ENCODE results near the gene EYS. TPM values are rescaled to one million over a fixed set of nuclear protein-coding genes. Genes with fewer than 3 reads are reported as not detected.

Gene EYS
- total RNA-seq, 1 experiment from 2014 or later = not detected

DNA sequence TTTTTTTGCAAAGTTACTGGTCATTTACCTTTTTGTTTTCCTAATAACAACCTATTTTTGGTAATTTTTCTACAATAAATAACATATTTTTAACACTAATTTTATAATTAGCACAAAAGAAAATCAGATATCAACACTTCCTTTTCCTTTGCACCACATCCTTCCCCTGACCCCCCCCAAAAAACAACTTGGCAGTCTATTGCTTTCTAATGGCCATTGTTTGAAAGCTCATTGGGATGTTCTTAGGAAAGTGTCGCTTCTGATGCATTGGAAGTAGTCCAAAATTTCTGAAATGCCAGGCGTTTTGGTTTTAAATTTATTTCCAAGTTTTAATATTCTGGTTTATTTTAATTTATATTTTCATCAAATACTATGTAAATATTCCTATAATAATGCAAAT lies 407.8 kb downstream of the EYS start:
- H3K79me2 ChIP-seq (ENCODE audit: insufficient read depth, low read length) = no peaks in the 10 kb centered on the region
- Mint-ChIP-seq H3K27me3 (ENCODE audit: low read depth) (no peaks in the 10 kb centered on the region), H3K9me3 (no peaks in the 10 kb centered on the region), H3K36me3 (ENCODE audit: insufficient read depth in 1 of 3, low read depth in 3 of 3) (no peaks in the 10 kb centered on the region; a peak in 1 of 7 replicates), H3K27ac (no peak overlapping the region), H3K4me3 (no peak overlapping the region), H3K4me1 (no peaks in the 10 kb centered on the region)
- H2AK5ac ChIP-seq (ENCODE audit: insufficient read length, low read length) = no peak overlapping the region
- H4K91ac ChIP-seq (ENCODE audit: insufficient read length, low read depth, low read length) = no peak overlapping the region
- no peak overlapping the region for H2AFZ ChIP-seq (ENCODE audit: low read length)
- no peaks in the 10 kb centered on the region for H3K27me3 ChIP-seq (ENCODE audit: insufficient read depth, low read length)
- H2BK20ac ChIP-seq (ENCODE audit: low read depth, low read length, poor library complexity, severe bottlenecking) = no peak overlapping the region
- H4K20me1 ChIP-seq (ENCODE audit: control insufficient read depth, insufficient read depth, insufficient read length) = no peaks in the 10 kb centered on the region
- H4K5ac ChIP-seq (ENCODE audit: insufficient read length, low read depth, low read length) = no peak overlapping the region
- no peak overlapping the region for H2BK120ac ChIP-seq (ENCODE audit: low read depth, low read length, poor library complexity, severe bottlenecking)
- H3K9ac ChIP-seq (ENCODE audit: extremely low read depth, insufficient read length, low read length) = no peak overlapping the region
- DNase-seq = no peak
- no peak overlapping the region for H3K23ac ChIP-seq (ENCODE audit: insufficient read length, low read depth, low read length)
- no peaks in the 10 kb centered on the region for H3K23me2 ChIP-seq (ENCODE audit: insufficient read length, low read depth, low read length, poor library complexity, severe bottlenecking)
- no peak overlapping the region for H4K8ac ChIP-seq (replicated peaks; ENCODE audit: insufficient read length, low read depth, low read length)
- no peak overlapping the region for H3K4ac ChIP-seq (ENCODE audit: low read depth, low read length)
- no peaks in the 10 kb centered on the region for H3K4me1 ChIP-seq (ENCODE audit: insufficient read depth, low read length)
- no peak overlapping the region for H3K18ac ChIP-seq (ENCODE audit: insufficient read length, low read depth, low read length)
- TF ChIP-seq, protein P1, sequence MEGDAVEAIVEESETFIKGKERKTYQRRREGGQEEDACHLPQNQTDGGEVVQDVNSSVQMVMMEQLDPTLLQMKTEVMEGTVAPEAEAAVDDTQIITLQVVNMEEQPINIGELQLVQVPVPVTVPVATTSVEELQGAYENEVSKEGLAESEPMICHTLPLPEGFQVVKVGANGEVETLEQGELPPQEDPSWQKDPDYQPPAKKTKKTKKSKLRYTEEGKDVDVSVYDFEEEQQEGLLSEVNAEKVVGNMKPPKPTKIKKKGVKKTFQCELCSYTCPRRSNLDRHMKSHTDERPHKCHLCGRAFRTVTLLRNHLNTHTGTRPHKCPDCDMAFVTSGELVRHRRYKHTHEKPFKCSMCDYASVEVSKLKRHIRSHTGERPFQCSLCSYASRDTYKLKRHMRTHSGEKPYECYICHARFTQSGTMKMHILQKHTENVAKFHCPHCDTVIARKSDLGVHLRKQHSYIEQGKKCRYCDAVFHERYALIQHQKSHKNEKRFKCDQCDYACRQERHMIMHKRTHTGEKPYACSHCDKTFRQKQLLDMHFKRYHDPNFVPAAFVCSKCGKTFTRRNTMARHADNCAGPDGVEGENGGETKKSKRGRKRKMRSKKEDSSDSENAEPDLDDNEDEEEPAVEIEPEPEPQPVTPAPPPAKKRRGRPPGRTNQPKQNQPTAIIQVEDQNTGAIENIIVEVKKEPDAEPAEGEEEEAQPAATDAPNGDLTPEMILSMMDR (conservative IDR thresholded peaks at IDR 0.05) = no peak
- no peak overlapping the region for H3K27ac ChIP-seq (ENCODE audit: insufficient read length, low read depth, low read length)
- no CpG with 5 or more reads among the region's 2 CpGs for WGBS (ENCODE audit: extremely low coverage, insufficient read length, low lambda C conversion rate)
- no peak overlapping the region for H3K14ac ChIP-seq (ENCODE audit: insufficient read depth, low read length)
- H2BK12ac ChIP-seq (ENCODE audit: insufficient read length, low read depth, low read length) = no peak overlapping the region
- no peaks in the 10 kb centered on the region for H3K79me1 ChIP-seq (ENCODE audit: insufficient read depth, low read depth, low read length, poor library complexity, severe bottlenecking)
- H2BK15ac ChIP-seq (ENCODE audit: low read depth, low read length) = no peak overlapping the region
- no peak overlapping the region for H3T11ph ChIP-seq (ENCODE audit: low read length)
- no peak overlapping the region for H2BK5ac ChIP-seq (ENCODE audit: insufficient read length, low read length)
- no peaks in the 10 kb centered on the region for H3K9me3 ChIP-seq (ENCODE audit: control insufficient read depth, low read depth, low read length)
- H3K56ac ChIP-seq (ENCODE audit: insufficient read length, low read depth, low read length) = no peak overlapping the region
- no peak overlapping the region for H3K4me2 ChIP-seq (ENCODE audit: insufficient read depth, insufficient read length, low read length)
